ENCODE measurements around the gene CCDC175.

CCDC175 gene

DNA sequence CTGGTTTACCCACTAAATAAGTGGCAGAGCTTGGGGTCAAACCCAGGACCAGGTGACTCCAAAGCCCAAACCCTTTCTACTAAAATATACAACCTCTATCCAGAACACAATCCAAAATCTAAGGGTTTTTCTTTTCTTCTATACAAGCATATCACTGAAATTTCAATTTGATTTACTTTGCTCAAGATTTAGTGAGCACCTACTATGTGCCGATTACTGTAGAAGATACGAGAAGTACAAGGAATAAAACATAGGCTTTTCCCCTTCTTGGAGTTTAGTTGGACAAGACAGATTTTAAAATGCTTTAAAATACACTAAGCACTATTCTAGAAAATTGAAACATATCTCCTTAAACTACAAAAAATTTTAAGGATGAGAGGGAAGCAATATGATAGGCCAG is 95.2 kb downstream of the CCDC175 start:
- DNase-seq = no peak

GRCh38 chr14:59480166-59480565 is 96.4 kb downstream of the CCDC175 start:
- DNase-seq = no peak

DNA sequence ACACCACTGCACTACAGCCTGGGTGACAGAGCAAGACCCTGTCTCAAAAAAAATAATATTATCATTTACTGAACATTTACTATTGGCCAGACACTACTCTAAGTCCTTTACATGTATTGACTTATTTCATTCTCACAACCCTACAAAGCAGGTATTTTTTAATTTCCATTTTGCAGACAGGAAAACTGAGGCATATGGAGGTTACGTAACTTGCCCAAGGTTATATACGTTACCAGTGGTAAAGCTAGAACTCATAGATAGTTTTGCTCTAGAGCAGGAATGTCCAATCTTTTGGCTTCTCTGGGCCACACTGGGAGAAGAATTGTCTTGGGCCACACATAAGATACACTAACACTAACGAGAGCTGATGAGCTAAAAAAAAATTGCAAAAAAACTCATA is 98.1 kb downstream of the CCDC175 start:
- no peak for DNase-seq

DNA sequence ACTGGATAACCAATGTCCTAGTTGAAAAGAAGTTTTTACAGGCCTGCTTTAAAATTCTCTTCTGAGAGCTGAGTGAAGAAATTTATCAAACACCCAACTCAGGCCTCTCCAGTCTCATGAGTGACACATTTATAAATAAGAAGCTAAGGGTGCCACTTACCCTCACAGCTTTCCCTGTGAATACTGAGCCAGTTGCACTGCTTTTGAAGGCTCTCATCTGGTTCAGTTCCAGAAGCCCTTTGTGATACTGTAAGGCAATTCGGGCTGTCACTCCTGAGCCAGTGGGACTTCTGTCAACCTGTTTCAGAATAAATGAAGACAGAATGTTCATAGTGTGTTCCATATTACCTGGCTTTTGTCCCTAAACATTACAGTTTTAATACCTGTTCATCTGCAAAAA is 100.9 kb downstream of the CCDC175 start:
- no peak for DNase-seq

DNA sequence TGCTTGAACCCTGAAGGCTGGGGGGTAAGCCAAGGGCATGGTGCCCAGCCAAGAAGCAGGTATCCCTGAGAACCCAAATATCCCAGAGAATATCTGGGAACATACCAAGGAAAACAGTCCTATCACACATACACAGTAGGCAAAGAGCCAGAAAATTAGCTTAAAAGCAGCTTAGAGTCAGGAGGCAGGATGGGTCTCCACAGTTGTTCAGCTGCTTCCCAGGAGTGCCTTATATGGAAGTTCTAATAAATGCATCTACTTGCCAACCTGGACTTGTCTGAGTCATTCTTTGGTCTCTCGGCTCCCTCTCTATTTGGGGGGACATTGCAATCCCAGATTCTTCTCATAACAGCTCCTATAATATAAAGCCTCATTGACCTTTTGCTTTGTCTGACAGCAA is 102.4 kb downstream of the CCDC175 start:
- no peak for DNase-seq

DNA sequence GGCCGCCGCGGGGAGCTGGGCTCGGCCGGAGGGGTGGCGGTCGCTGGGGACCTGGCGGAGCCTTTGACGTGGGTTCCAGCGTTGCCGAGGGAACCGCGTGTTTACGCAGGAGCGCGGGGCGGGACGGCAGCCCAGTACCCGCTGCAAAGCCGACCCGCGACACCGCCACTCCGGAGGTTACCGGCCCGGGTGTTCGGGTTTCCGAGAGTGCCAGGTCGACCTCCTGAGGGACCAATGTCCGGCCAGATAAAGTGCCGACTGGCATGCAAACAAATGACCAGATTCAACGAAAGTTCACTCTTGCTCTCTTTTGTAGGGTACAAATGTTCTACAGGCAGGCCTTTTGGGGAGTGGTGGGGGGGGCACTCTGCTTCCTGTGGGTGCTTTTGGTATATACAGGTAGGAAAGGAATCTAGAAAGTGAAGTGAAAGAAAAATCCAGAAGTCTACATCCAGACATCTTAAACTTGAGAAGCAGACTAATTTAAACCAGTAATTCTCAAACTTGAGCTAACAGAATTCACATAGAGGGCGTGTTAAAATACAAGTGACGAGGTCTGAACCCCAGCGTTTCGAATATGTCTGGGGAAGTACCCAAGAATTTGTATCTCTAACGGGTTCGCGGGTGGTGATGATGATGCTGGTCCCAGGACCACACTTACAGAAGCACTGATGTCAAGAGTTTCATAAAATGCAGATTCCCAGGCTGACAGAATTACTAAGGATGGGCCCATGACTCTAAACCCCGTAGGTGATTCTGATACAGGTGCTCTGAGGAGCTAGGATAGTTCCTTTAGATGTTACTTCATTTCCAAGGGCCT is 111.1 kb downstream of the CCDC175 start, which contains the start of gene GPR135:
TSS of gene GPR135 (minus strand) at position 65 of the 820 bp plus-strand sequence. CDS start 154 bp downstream, outside the sequence.
- DNase-seq = peak; percentile 44

DNA sequence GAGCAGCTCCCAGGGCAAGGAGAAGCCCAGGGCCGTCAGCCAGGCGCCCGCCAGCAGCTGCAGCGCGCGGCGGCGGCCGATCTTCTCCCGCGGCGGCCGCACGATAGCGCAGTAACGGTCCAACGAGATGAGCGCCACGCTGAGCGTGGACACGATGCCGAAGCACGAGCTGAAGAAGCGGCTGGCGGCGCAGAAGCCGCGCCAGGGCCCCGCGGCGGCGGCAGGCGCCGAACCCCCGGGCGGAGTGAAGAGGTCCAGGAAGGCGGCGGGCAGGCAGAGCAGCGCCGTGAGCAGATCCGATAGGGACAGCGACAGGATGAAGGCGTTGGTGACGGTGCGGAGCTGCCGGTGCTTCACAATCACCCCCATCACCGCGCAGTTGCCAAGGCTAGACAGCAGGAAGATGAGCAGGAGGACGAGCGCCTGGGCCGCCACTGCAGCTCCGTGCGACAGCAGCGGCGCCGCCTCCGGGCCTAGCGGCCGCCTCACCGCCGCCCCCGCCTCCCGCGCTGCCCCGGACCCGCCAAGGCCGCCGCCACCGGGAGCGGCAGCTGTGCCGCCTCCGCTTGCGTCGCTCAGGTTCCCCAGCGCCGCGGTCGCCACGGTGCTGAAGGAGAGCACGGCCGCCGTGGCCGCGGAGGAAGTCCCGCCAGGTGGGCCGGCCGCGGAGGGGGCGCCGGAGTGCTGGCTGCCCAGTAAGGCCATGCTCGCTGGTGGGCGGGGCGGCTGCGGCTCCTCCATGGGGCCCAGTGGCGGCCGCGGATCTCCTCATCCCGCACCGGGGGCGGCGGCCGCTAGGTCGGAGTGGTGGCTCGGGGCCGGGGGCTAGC is 111.9 kb downstream of the CCDC175 start:
- DNase-seq = peak; percentile 61

GRCh38 chr14:59463787-59464485 is 112.7 kb downstream of the CCDC175 start:
- DNase-seq = no peak

DNA sequence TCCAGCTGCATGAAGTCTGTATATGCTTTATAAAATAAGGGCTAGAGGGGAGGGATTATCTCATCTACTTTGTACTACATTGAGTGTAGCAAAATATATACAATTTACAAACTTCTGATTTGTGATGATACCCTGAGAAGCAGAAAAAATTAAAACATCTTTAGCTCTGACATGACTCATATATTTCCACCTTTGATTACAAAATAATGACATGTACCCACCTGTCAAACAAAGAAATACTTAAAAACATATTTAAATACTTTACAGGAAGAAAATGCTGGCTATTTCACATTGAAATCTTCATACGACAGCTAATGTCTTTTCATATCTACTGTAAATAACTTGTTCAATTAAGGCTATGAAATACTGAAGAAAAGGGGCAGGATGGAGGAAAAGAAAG is 114.7 kb downstream of the CCDC175 start:
- no peak for DNase-seq

- DNase-seq = no peak
Measured at GRCh38 chr14:59460378-59460777, 116.2 kb downstream of the CCDC175 start.

DNA sequence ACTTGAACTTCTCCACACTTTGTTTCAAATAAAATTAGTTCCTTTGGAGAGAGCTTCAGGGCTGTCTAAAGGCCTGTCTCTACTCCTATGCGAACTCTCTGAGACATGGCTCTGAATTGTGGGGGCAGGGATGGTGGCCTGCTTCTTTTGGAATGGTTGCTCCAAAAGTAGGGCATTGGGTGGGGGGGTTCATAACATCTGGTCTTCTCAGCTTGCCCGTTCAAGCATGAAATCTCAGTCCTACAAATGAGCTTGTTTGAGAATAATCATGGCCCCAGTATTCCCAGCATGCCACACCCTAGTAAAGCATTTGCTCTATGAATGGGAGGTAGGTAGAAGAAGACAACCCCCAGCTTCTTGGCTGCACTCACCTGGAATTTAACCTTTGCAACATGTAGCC is 118.1 kb downstream of the CCDC175 start:
- DNase-seq = no peak

- DNase-seq = no peak
Measured at GRCh38 chr14:59455411-59455810, 121.2 kb downstream of the CCDC175 start.

Measured in NCI-H2029 (cell line).